ENCODE results near the gene LAMA2. TPM values are rescaled to one million over a fixed set of nuclear protein-coding genes. Genes with fewer than 3 reads are reported as not detected.
"Not testable (repeated sequence)": the region's sequence is repeated elsewhere in the genome, so short reads cannot be mapped to it uniquely, and the experiment has no call there.

The LAMA2 gene
- polyA plus RNA-seq, 1 donor: 151 TPM

GRCh38 chr6:129115471-129115870 lies 232.5 kb downstream of the LAMA2 start:
- no peak for DNase-seq (ENCODE audit: low read depth)

- no peak for DNase-seq (ENCODE audit: low read depth)
Observed at GRCh38 chr6:129117355-129117754, 234.4 kb downstream of the LAMA2 start.

- no peak for DNase-seq (ENCODE audit: low read depth)
Observed at GRCh38 chr6:129120856-129121638, 238.1 kb downstream of the LAMA2 start.

GRCh38 chr6:129124347-129124746 lies 241.4 kb downstream of the LAMA2 start:
- no peak for DNase-seq (ENCODE audit: low read depth)

GRCh38 chr6:129130106-129130505 lies 247.2 kb downstream of the LAMA2 start:
- no peak for DNase-seq (ENCODE audit: low read depth)

- DNase-seq (ENCODE audit: low read depth): no peak
Observed at GRCh38 chr6:129130959-129131681, 248.2 kb downstream of the LAMA2 start.

GRCh38 chr6:129133770-129134192 lies 250.8 kb downstream of the LAMA2 start:
- DNase-seq (ENCODE audit: low read depth): peak; percentile 87

- DNase-seq (ENCODE audit: low read depth): no peak
Observed at GRCh38 chr6:129134535-129134934, 251.6 kb downstream of the LAMA2 start.

- DNase-seq (ENCODE audit: low read depth): no peak
Observed at GRCh38 chr6:129135451-129135850, 252.5 kb downstream of the LAMA2 start.

- no peak for DNase-seq (ENCODE audit: low read depth)
Observed at GRCh38 chr6:129136751-129137150, 253.8 kb downstream of the LAMA2 start.

- no peak for DNase-seq (ENCODE audit: low read depth)
Observed at GRCh38 chr6:129138739-129139405, 255.9 kb downstream of the LAMA2 start.

- peak; percentile 94 for DNase-seq (ENCODE audit: low read depth)
Observed at GRCh38 chr6:129140526-129140925, 257.6 kb downstream of the LAMA2 start.

GRCh38 chr6:129141499-129141898 lies 258.6 kb downstream of the LAMA2 start:
- peak; percentile 44 for DNase-seq (ENCODE audit: low read depth)

GRCh38 chr6:129146902-129147301 lies 264.0 kb downstream of the LAMA2 start:
- DNase-seq (ENCODE audit: low read depth): no peak

- no peak for DNase-seq (ENCODE audit: low read depth)
Observed at GRCh38 chr6:129150507-129150906, 267.6 kb downstream of the LAMA2 start.

- no peak for DNase-seq (ENCODE audit: low read depth)
Observed at GRCh38 chr6:129153257-129153656, 270.3 kb downstream of the LAMA2 start.

- not testable (repeated sequence) for DNase-seq (ENCODE audit: low read depth)
Observed at GRCh38 chr6:129159242-129159641, 276.3 kb downstream of the LAMA2 start.

- no peak for DNase-seq (ENCODE audit: low read depth)
Observed at GRCh38 chr6:129162605-129163004, 279.7 kb downstream of the LAMA2 start.

GRCh38 chr6:129163551-129163950 lies 280.6 kb downstream of the LAMA2 start:
- DNase-seq (ENCODE audit: low read depth): no peak

- no peak for DNase-seq (ENCODE audit: low read depth)
Observed at GRCh38 chr6:129164032-129164431, 281.1 kb downstream of the LAMA2 start.

- DNase-seq (ENCODE audit: low read depth): not testable (repeated sequence)
Observed at GRCh38 chr6:129172279-129172995, 289.5 kb downstream of the LAMA2 start.

GRCh38 chr6:129175066-129175465 lies 292.1 kb downstream of the LAMA2 start:
- DNase-seq (ENCODE audit: low read depth): no peak

All from forelimb muscle (tissue), 1 donor.